Activated naive CD8-positive, alpha-beta T cell treated with anti-CD3 and anti-CD28 coated beads, Interleukin-2, amount 50 U/mL, for 24 hours (primary cell): Measurements from ENCODE around the gene DHRS1.

ENCODE experiments used
- ATAC-seq: fragments of 150-1000 bp; cut with Tn5 transposase; one replicate; pipeline ENCODE4 v1.10.0; 2021
- DNase-seq: peaks from one replicate; pipeline ENCODE4 v3.0.0; 2021
- H3K27ac Mint-ChIP-seq: one replicate; pipeline ENCODE4 v1.8.0; 2021; ENCODE audit warnings: mild to moderate bottlenecking, mixed read lengths
- H3K27me3 Mint-ChIP-seq: one replicate; pipeline ENCODE4 v1.8.0; 2021; ENCODE audit warnings: mixed read lengths
- H3K36me3 Mint-ChIP-seq: one replicate; pipeline ENCODE4 v1.8.0; 2021; ENCODE audit warnings: low read depth, mixed read lengths
- H3K4me1 Mint-ChIP-seq: one replicate; pipeline ENCODE4 v1.8.0; 2021; ENCODE audit warnings: mixed read lengths
- H3K4me3 Mint-ChIP-seq: one replicate; pipeline ENCODE4 v1.8.0; 2021; ENCODE audit warnings: mild to moderate bottlenecking, moderate library complexity, mixed read lengths
- H3K9me3 Mint-ChIP-seq: one replicate; pipeline ENCODE4 v1.8.0; 2021; ENCODE audit warnings: mixed read lengths

The DHRS1 gene

GRCh38 chr14:24273422-24273998, 26.1 kb downstream of the DHRS1 start:
- Mint-ChIP-seq H3K27ac (peak overlapping the region; percentile 82), H3K27me3 (no peaks in the 10 kb centered on the region), H3K36me3 (peaks cover 4% of the 10 kb centered on the region), H3K9me3 (peaks cover 3% of the 10 kb centered on the region), H3K4me3 (no peak overlapping the region), H3K4me1 (peaks cover 64% of the 10 kb centered on the region)
- no peak for ATAC-seq
- no peak for DNase-seq

DNA sequence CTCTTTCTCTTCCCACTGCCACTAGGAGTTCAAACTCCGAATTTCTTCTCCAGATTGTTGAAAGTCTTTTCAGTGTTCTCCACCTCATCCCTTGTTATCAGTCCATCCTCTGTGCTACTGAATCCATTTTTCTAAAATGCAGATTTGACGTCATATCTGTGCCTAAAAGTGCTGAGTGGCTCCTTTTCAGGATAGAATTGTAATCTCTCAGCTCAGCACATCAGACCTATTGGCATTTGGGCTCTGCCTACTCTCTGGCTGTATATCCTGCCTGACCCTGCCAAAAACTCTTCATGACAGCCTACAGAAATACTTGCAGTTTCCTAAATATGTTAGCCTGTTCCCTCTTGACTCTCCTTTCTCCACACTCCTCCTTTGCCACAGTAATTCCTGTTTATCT, 27.1 kb downstream of the DHRS1 start:
- Mint-ChIP-seq H3K4me3 (peak overlapping the region; percentile 87), H3K27ac (peak overlapping the region; percentile 95), H3K9me3 (no peaks in the 10 kb centered on the region), H3K27me3 (no peaks in the 10 kb centered on the region), H3K4me1 (peaks cover 53% of the 10 kb centered on the region), H3K36me3 (peaks cover under 1% of the 10 kb centered on the region)
- ATAC-seq: no peak
- DNase-seq: no peak

DNA sequence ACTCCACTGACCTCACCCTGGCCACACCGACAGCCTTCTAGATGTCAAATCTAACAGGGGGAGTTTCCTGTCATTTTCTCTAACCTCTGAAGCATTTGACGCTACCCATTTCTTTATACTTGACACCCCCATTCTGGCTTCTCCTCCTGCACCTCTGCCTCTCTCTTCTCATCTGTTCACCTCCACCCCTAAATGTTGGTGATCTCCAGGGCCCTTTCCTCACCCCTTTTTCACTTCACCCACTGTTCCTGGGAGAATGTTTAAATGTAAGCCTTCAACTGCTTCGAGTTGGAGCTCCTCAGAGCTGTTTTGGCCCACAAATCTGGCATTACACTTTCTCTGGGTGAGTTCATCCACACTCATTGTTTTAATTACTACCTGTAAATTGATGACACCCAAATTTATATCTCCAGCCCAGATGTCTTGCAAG, 27.7 kb downstream of the DHRS1 start:
- Mint-ChIP-seq H3K4me3 (peak overlapping the region; percentile 87), H3K27me3 (no peaks in the 10 kb centered on the region), H3K27ac (peak overlapping the region; percentile 95), H3K36me3 (peaks cover 6% of the 10 kb centered on the region), H3K4me1 (peaks cover 48% of the 10 kb centered on the region), H3K9me3 (no peaks in the 10 kb centered on the region)
- DNase-seq (no peak), ATAC-seq (no peak)

- no peaks in the 10 kb centered on the region for H3K9me3 Mint-ChIP-seq
- DNase-seq (peak; percentile 89), ATAC-seq (peak; percentile 88)
- peak within 1 kb of the TSS; percentile 95 for H3K27ac Mint-ChIP-seq
- H3K27me3 Mint-ChIP-seq: no peaks in the 10 kb centered on the region
- peaks cover 12% of the 10 kb centered on the region for H3K36me3 Mint-ChIP-seq
- peaks cover 45% of the 10 kb centered on the region for H3K4me1 Mint-ChIP-seq
- H3K4me3 Mint-ChIP-seq: peak within 1 kb of the TSS; percentile 87
Measured at GRCh38 chr14:24271134-24271833, 28.3 kb downstream of the DHRS1 start, which contains the start of gene RABGGTA. RABGGTA (minus strand) TSS chr14:24271597; CDS start chr14:24271115, 482 bp downstream.

GRCh38 chr14:24270537-24271133, 28.9 kb downstream of the DHRS1 start:
- peak overlapping the region; percentile 87 for H3K4me3 Mint-ChIP-seq
- H3K36me3 Mint-ChIP-seq: peaks cover 14% of the 10 kb centered on the region
- H3K27ac Mint-ChIP-seq: peak overlapping the region; percentile 91
- peaks cover 45% of the 10 kb centered on the region for H3K4me1 Mint-ChIP-seq
- no peak for ATAC-seq
- no peaks in the 10 kb centered on the region for H3K9me3 Mint-ChIP-seq
- no peaks in the 10 kb centered on the region for H3K27me3 Mint-ChIP-seq
- no peak for DNase-seq

GRCh38 chr14:24269910-24270536, 29.6 kb downstream of the DHRS1 start:
- ATAC-seq (no peak), DNase-seq (no peak)
- H3K27ac Mint-ChIP-seq: no peak overlapping the region
- no peaks in the 10 kb centered on the region for H3K9me3 Mint-ChIP-seq
- peaks cover 14% of the 10 kb centered on the region for H3K36me3 Mint-ChIP-seq
- peak overlapping the region; percentile 87 for H3K4me3 Mint-ChIP-seq
- H3K27me3 Mint-ChIP-seq: no peaks in the 10 kb centered on the region
- H3K4me1 Mint-ChIP-seq: peaks cover 40% of the 10 kb centered on the region

DNA sequence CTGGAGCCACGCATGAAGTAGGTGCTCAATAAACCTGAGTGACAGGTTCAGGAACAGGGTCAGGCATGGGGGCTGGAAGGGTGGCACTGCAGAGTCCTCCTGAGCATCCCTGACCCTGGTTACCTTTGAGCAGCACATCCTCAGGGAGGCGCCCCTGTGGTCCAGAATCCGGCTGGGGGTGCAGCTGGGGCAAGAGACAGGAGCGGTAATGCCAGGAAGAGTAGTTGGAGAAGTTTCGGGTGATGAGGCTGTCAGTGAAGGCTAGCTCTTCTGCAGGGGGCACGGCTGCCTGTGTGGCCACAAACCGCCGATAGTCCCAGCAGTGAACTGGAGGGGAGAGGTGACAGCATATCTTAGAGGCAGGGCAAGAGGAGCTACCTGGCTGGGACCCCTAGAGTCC, 30.2 kb downstream of the DHRS1 start:
- no peaks in the 10 kb centered on the region for H3K27me3 Mint-ChIP-seq
- no peaks in the 10 kb centered on the region for H3K9me3 Mint-ChIP-seq
- H3K27ac Mint-ChIP-seq: no peak overlapping the region
- peaks cover 16% of the 10 kb centered on the region for H3K36me3 Mint-ChIP-seq
- ATAC-seq (no peak), DNase-seq (no peak)
- H3K4me3 Mint-ChIP-seq: no peak overlapping the region
- H3K4me1 Mint-ChIP-seq: peaks cover 38% of the 10 kb centered on the region

- Mint-ChIP-seq H3K27me3 (no peaks in the 10 kb centered on the region), H3K4me3 (no peak overlapping the region), H3K36me3 (peaks cover 16% of the 10 kb centered on the region), H3K9me3 (no peaks in the 10 kb centered on the region), H3K27ac (no peak overlapping the region), H3K4me1 (peaks cover 26% of the 10 kb centered on the region)
- ATAC-seq (no peak), DNase-seq (no peak)
Measured at GRCh38 chr14:24268225-24268624, 31.4 kb downstream of the DHRS1 start.

- ATAC-seq (no peak), DNase-seq (no peak)
- Mint-ChIP-seq H3K27me3 (no peaks in the 10 kb centered on the region), H3K4me1 (peaks cover 19% of the 10 kb centered on the region), H3K4me3 (no peak overlapping the region), H3K9me3 (no peaks in the 10 kb centered on the region), H3K36me3 (peaks cover 17% of the 10 kb centered on the region), H3K27ac (no peak overlapping the region)
Measured at GRCh38 chr14:24267516-24267915, 32.1 kb downstream of the DHRS1 start.

GRCh38 chr14:24266344-24267244, 33.0 kb downstream of the DHRS1 start:
- ATAC-seq (no peak), DNase-seq (no peak)
- H3K4me3 Mint-ChIP-seq: no peak overlapping the region
- H3K9me3 Mint-ChIP-seq: no peaks in the 10 kb centered on the region
- peaks cover 10% of the 10 kb centered on the region for H3K4me1 Mint-ChIP-seq
- no peaks in the 10 kb centered on the region for H3K27me3 Mint-ChIP-seq
- H3K27ac Mint-ChIP-seq: no peak overlapping the region
- peaks cover 18% of the 10 kb centered on the region for H3K36me3 Mint-ChIP-seq

- Mint-ChIP-seq H3K9me3 (no peaks in the 10 kb centered on the region), H3K4me1 (peaks cover under 1% of the 10 kb centered on the region), H3K4me3 (no peak overlapping the region), H3K27me3 (no peaks in the 10 kb centered on the region), H3K27ac (no peak overlapping the region), H3K36me3 (peaks cover 19% of the 10 kb centered on the region)
- no peak for ATAC-seq
- no peak for DNase-seq
Measured at GRCh38 chr14:24264298-24264697, 35.3 kb downstream of the DHRS1 start.

- H3K9me3 Mint-ChIP-seq: no peaks in the 10 kb centered on the region
- DNase-seq (no peak), ATAC-seq (no peak)
- no peak overlapping the region for H3K27ac Mint-ChIP-seq
- H3K4me1 Mint-ChIP-seq: no peaks in the 10 kb centered on the region
- H3K36me3 Mint-ChIP-seq: peaks cover 19% of the 10 kb centered on the region
- H3K4me3 Mint-ChIP-seq: no peak overlapping the region
- H3K27me3 Mint-ChIP-seq: no peaks in the 10 kb centered on the region
Measured at GRCh38 chr14:24263848-24264247, 35.7 kb downstream of the DHRS1 start.

DNA sequence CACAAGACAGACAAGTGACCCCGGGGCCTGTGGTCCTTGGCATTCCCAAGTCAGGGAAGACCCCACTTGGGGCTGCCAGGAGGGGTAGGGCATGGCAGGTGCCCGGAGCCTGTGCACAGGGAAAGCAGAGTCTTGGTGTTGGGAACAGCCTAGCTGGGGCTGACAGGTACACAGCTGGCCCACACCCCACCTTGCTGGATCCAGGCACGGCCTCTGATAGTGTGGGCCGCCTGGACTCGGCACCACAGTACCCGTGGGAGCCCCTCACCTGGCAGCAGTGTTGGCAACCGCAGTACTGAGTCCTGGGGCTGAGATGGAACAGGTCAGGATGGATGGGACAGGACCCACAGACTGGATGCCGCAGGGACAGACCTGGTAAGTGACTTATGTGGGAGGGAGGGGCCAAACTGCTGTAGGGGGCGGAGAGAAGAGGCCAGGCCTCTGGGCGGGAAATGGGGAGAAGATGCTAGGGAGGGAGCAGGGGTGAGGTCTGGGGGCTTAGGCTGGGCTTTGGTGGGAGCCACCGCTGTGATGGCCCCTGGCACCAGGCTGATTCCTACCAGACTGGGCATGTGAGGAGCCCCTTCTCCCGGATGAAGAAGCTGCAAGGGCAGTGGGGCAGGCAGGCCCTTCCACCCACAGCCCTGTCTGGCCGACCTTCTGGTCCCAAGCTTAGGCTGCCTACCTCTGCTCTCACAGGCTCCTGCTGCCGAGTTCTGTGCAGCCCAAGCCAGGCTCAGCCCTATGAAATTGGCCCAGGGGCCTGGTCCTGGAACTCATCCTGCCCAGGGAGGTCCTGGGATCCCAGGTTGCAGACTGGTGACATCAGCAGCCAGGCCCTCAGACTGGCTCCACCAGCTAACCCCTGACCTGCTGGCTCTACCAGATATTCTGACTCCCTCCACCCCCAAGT, 36.5 kb downstream of the DHRS1 start, which contains the start of gene TGM1:
Gene TGM1 (minus strand): TSS at position 357 of the 913 bp plus-strand sequence. CDS start 825 bp downstream, outside the sequence.
- Mint-ChIP-seq H3K27me3 (no peaks in the 10 kb centered on the region), H3K9me3 (no peaks in the 10 kb centered on the region), H3K4me1 (no peaks in the 10 kb centered on the region), H3K36me3 (peaks cover 19% of the 10 kb centered on the region), H3K4me3 (no peak within 1 kb of the TSS), H3K27ac (no peak within 1 kb of the TSS)
- DNase-seq: no peak
- no peak for ATAC-seq
